GM23338 (cell line): Measurements from ENCODE around the gene ZNF516. TPM values are rescaled to one million over a fixed set of nuclear protein-coding genes. Genes with fewer than 3 reads are reported as not detected.

Experiments used
- ATAC-seq: fragments of 200-7000 bp; cut with Tn5 transposase; 3 replicates; pipeline ENCODE4 v1.9.1; 2020
- DNase-seq: peaks from one replicate; pipeline ENCODE4 v3.0.0-alpha.2; 2015; ENCODE audit warnings: low spot score
- H2AFZ ChIP-seq: fragments of 200-600 bp; sonication (generic); 2 replicates; pipeline ENCODE4 v1.8.0; 2016; ENCODE audit warnings: antibody characterized with exemption, mild to moderate bottlenecking, moderate library complexity
- H3F3A ChIP-seq: fragments of 200-600 bp; sonication (generic); replicated peaks from 2 replicates; pipeline ENCODE4 v1.8.0; 2017; ENCODE audit warnings: antibody characterized with exemption, mixed run types, low read depth
- H3K27ac ChIP-seq: fragments of 200-600 bp; sonication (generic); 2 replicates; pipeline ENCODE4 v1.6.1; 2016; ENCODE audit warnings: low read depth
- H3K27me3 ChIP-seq: fragments of 200-600 bp; sonication (generic); 2 replicates; pipeline ENCODE4 v1.8.0; 2016; ENCODE audit warnings: mild to moderate bottlenecking, mixed run types, moderate library complexity; ENCODE audit not compliant: insufficient read depth
- H3K36me3 ChIP-seq: fragments of 200-600 bp; sonication (generic); 2 replicates; pipeline ENCODE4 v1.8.0; 2016; ENCODE audit warnings: mild to moderate bottlenecking; ENCODE audit not compliant: insufficient read depth
- H3K4me1 ChIP-seq: fragments of 200-600 bp; sonication (generic); 2 replicates; pipeline ENCODE4 v1.8.0; 2016; ENCODE audit warnings: mild to moderate bottlenecking, moderate library complexity; ENCODE audit not compliant: insufficient read depth
- H3K4me2 ChIP-seq: fragments of 200-600 bp; sonication (generic); 2 replicates; pipeline ENCODE4 v1.7.1; 2017; ENCODE audit warnings: mixed run types
- H3K4me3 ChIP-seq: fragments of 200-600 bp; sonication (generic); 2 replicates; pipeline ENCODE4 v1.6.1; 2016; ENCODE audit warnings: mixed run types
- H3K79me2 ChIP-seq: fragments of 200-600 bp; sonication (generic); replicated peaks from 2 replicates; pipeline ENCODE4 v1.8.0; 2017; ENCODE audit warnings: mild to moderate bottlenecking; ENCODE audit not compliant: insufficient read depth
- H3K9me2 ChIP-seq: fragments of 200-600 bp; sonication (generic); 2 replicates; pipeline ENCODE4 v1.8.0; 2017; ENCODE audit not compliant: insufficient read depth
- H4K20me1 ChIP-seq: fragments of 200-600 bp; sonication (generic); replicated peaks from 2 replicates; pipeline ENCODE4 v1.8.0; 2017; ENCODE audit warnings: mild to moderate bottlenecking; ENCODE audit not compliant: insufficient read depth
- H3K27ac Mint-ChIP-seq: 2 replicates; pipeline ENCODE4 v1.8.0; 2020; ENCODE audit warnings: inconsistent platforms, mild to moderate bottlenecking, moderate library complexity, mixed read lengths
- H3K27me3 Mint-ChIP-seq: 3 replicates; pipeline ENCODE4 v1.8.0; 2022; ENCODE audit warnings: low read depth, mild to moderate bottlenecking, moderate library complexity, mixed read lengths, inconsistent platforms; ENCODE audit not compliant: insufficient read depth, poor library complexity
- H3K36me3 Mint-ChIP-seq: 3 replicates; pipeline ENCODE4 v1.8.0; 2021; ENCODE audit warnings: low read depth, mild to moderate bottlenecking, inconsistent platforms, moderate library complexity, mixed read lengths
- H3K4me1 Mint-ChIP-seq: 3 replicates; pipeline ENCODE4 v1.8.0; 2020; ENCODE audit warnings: mild to moderate bottlenecking, inconsistent platforms, mixed read lengths
- H3K4me3 Mint-ChIP-seq: 3 replicates; pipeline ENCODE4 v1.8.0; 2021; ENCODE audit warnings: moderate library complexity, mild to moderate bottlenecking, inconsistent platforms, mixed read lengths
- H3K9me3 Mint-ChIP-seq: 3 replicates; pipeline ENCODE4 v1.8.0; 2020; ENCODE audit warnings: moderate library complexity, mild to moderate bottlenecking, inconsistent platforms, mixed read lengths
- CREB1 ChIP-seq: fragments of 250-450 bp; sonication (Bioruptor Pico); IDR thresholded peaks from 2 replicates; pipeline ENCODE4 v1.5.0; 2020; ENCODE audit warnings: low read depth, mild to moderate bottlenecking, moderate library complexity
- CTCF ChIP-seq, 2 experiments: fragments of 200-600 bp in 1 of 2; sonication (generic) in 1 of 2; conservative IDR thresholded peaks; 2 replicates each; pipeline versions ENCODE4 v1.5.1 to v1.6.1; 2016 to 2017; ENCODE audit warnings: antibody characterized with exemption in 2 of 2, low read depth in 2 of 2, mild to moderate bottlenecking in 2 of 2, moderate library complexity in 1 of 2
- JUNB ChIP-seq: IDR thresholded peaks from one replicate; pipeline ENCODE4 v1.6.1; 2016; ENCODE audit warnings: antibody characterized with exemption; ENCODE audit not compliant: unreplicated experiment
- NANOG ChIP-seq: IDR thresholded peaks from 2 replicates; pipeline ENCODE4 v1.6.1; 2016; ENCODE audit warnings: antibody characterized with exemption, borderline replicate concordance
- POLR2AphosphoS5 ChIP-seq: IDR thresholded peaks from 2 replicates; pipeline ENCODE4 v1.6.1; 2016; ENCODE audit warnings: antibody characterized with exemption, low read depth
- STAT1 ChIP-seq: IDR thresholded peaks from one replicate; pipeline ENCODE4 v1.6.1; 2016; ENCODE audit warnings: antibody characterized with exemption; ENCODE audit not compliant: unreplicated experiment
- ZNF114 ChIP-seq: fragments of 250-450 bp; sonication (Bioruptor Pico); IDR thresholded peaks from 2 replicates; pipeline ENCODE4 v1.5.0; 2020; ENCODE audit warnings: mild to moderate bottlenecking, moderate library complexity
- ZNF331 ChIP-seq: fragments of 250-450 bp; sonication (Bioruptor Pico); IDR thresholded peaks from 2 replicates; pipeline ENCODE4 v1.5.0; 2020; ENCODE audit warnings: low read depth, mild to moderate bottlenecking, moderate library complexity
- ZNF462 ChIP-seq: fragments of 250-450 bp; sonication (Bioruptor Pico); IDR thresholded peaks from 2 replicates; pipeline ENCODE4 v1.5.0; 2020; ENCODE audit warnings: mild to moderate bottlenecking, moderate library complexity
- polyA plus RNA-seq: library from polyadenylated mRNA; unstranded; fragments of >200 nt; fragmentation: Nextera tagmentation; extraction: Ambion mirVana; gene quantifications from 2 replicates; pipeline ENCODE4 v1.2.1, GENCODE V29; 2016
- total RNA-seq: library from RNA; depleted of rRNA; stranded (reverse); fragments of >200 nt; shearing (Covaris generic); gene quantifications from 2 replicates; pipeline ENCODE4 v1.2.3, GENCODE V29; 2014
- TF ChIP-seq, protein P1 (sequence below): IDR thresholded peaks from 2 replicates; pipeline ENCODE4 v1.6.1; 2016; ENCODE audit warnings: antibody characterized with exemption

ZNF516 gene
- total and polyA plus RNA-seq, 2 experiments from 2014 or later: 11.9 to 24.2 TPM

DNA sequence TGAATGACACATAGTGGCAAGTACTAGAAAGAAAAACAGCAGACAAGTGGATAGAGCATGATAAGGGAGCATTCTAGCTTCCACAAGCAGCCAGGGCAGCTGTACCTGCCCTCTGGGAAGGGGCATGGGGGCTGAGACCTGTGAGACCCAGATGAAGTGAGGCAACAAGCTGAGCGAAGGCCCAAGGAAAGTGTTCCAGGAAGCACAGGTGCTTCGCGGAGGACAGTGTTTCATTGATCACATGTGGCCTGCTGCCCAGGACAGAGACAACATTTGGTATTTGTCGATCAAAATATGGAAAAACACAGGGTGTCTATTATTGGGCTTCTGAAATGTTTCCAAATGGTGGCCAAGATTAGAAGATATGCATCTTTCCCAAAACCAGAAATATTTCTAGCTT lies 149.1 kb downstream of the ZNF516 start (continued):
- no peak for TF ChIP-seq ZNF462 (CRISPR knock-in tag)
- TF ChIP-seq POLR2AphosphoS5: no peak
- TF ChIP-seq ZNF114 (CRISPR knock-in tag): no peak
- no peak for TF ChIP-seq STAT1
- no peak for TF ChIP-seq CREB1 (CRISPR knock-in tag)
- TF ChIP-seq CTCF (conservative IDR thresholded peaks at IDR 0.05; ENCODE audit: low read depth in 2 of 2): no peak
- no peak for TF ChIP-seq ZNF331

DNA sequence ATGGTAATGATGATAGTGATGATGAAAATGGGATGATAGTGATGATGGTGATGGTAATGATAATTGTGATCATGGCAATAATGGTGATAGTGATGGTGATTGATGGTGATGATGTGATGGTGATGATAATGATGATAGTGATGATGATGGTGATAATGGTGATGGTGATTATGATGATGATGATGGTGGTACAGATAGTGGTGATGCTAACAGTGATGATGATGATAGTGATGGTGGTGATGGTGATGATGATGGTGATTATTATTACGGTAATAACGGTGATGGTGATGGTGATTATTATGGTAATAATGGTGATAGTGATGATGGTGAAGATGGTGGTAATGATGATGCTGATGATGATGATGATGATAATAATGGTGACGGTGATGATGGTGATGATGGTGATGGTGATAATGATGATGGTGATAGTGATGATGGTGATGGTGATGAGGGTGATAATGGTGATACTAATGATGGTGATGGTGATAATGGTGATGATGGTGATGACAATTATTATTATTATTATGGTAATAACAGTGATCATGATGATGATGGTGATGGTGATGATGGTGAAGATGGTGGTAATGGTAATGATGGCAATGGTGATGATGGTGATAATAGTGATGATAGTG lies 151.0 kb downstream of the ZNF516 start:
- no peaks in the 10 kb centered on the region for H3F3A ChIP-seq
- peaks cover 15% of the 10 kb centered on the region for H3K9me2 ChIP-seq
- H3K27me3 ChIP-seq: no peaks in the 10 kb centered on the region
- no peaks in the 10 kb centered on the region for H3K36me3 ChIP-seq
- Mint-ChIP-seq H3K9me3 (peaks cover 10% of the 10 kb centered on the region), H3K4me3 (no peak overlapping the region), H3K4me1 (peaks cover 4% of the 10 kb centered on the region), H3K36me3 (peaks cover 7% of the 10 kb centered on the region; the same call in 2 of the 3 replicates), H3K27me3 (peaks cover 5% of the 10 kb centered on the region), H3K27ac (no peak overlapping the region)
- ATAC-seq (no peak), DNase-seq (no peak)
- H3K27ac ChIP-seq: no peak overlapping the region
- H3K4me2 ChIP-seq: no peak overlapping the region
- H3K4me3 ChIP-seq: no peak overlapping the region
- no peaks in the 10 kb centered on the region for H3K4me1 ChIP-seq
- H2AFZ ChIP-seq: no peak overlapping the region
- H3K79me2 ChIP-seq: no peaks in the 10 kb centered on the region
- H4K20me1 ChIP-seq: no peaks in the 10 kb centered on the region
- TF ChIP-seq, protein P1, sequence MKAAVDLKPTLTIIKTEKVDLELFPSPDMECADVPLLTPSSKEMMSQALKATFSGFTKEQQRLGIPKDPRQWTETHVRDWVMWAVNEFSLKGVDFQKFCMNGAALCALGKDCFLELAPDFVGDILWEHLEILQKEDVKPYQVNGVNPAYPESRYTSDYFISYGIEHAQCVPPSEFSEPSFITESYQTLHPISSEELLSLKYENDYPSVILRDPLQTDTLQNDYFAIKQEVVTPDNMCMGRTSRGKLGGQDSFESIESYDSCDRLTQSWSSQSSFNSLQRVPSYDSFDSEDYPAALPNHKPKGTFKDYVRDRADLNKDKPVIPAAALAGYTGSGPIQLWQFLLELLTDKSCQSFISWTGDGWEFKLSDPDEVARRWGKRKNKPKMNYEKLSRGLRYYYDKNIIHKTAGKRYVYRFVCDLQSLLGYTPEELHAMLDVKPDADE: no peak
- TF ChIP-seq STAT1 (no peak), JUNB (no peak), NANOG (no peak), ZNF331 (no peak), CTCF (conservative IDR thresholded peaks at IDR 0.05; ENCODE audit: low read depth in 2 of 2) (no peak)
